ENCODE results near the gene LHX2.
"Not testable (repeated sequence)": the region's sequence is repeated elsewhere in the genome, so short reads cannot be mapped to it uniquely, and the experiment has no call there.

DNA sequence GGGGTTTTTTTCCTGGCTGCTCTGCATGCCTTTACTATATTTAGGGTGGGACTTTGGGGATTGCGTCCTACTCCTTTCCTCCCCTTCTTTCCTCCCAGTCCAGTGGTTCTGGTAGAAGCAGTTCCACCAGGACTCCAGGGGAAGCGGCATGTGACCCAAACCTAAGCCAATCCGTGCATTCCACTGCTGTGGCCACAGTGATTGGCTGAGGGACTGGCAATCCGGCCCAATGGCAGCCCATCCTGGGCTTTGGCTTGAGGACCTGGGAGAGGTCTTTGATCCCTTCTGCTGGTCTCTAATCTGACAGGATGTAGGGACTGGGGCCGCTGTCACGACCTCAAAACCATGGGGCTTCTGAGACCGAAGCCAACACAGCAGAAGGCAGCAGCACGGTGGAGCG lies 35.0 kb upstream of the LHX2 start:
- TF ChIP-seq, protein P1, sequence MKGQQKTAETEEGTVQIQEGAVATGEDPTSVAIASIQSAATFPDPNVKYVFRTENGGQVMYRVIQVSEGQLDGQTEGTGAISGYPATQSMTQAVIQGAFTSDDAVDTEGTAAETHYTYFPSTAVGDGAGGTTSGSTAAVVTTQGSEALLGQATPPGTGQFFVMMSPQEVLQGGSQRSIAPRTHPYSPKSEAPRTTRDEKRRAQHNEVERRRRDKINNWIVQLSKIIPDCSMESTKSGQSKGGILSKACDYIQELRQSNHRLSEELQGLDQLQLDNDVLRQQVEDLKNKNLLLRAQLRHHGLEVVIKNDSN (CRISPR knock-in tag; IDR thresholded peaks at IDR 0.05): not testable (repeated sequence)
- TF ChIP-seq, protein P2, sequence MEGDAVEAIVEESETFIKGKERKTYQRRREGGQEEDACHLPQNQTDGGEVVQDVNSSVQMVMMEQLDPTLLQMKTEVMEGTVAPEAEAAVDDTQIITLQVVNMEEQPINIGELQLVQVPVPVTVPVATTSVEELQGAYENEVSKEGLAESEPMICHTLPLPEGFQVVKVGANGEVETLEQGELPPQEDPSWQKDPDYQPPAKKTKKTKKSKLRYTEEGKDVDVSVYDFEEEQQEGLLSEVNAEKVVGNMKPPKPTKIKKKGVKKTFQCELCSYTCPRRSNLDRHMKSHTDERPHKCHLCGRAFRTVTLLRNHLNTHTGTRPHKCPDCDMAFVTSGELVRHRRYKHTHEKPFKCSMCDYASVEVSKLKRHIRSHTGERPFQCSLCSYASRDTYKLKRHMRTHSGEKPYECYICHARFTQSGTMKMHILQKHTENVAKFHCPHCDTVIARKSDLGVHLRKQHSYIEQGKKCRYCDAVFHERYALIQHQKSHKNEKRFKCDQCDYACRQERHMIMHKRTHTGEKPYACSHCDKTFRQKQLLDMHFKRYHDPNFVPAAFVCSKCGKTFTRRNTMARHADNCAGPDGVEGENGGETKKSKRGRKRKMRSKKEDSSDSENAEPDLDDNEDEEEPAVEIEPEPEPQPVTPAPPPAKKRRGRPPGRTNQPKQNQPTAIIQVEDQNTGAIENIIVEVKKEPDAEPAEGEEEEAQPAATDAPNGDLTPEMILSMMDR (IDR thresholded peaks at IDR 0.05 in 2 of 3, conservative IDR thresholded peaks at IDR 0.05 in 1 of 3; ENCODE audit: insufficient read depth in 2 of 3, low read depth in 1 of 3, low read length in 3 of 3): not testable (repeated sequence)
- not testable (repeated sequence) for TF ChIP-seq CBX3 (IDR thresholded peaks at IDR 0.05; ENCODE audit: borderline replicate concordance in 1 of 2, low read length in 2 of 2); SMARCA5 (IDR thresholded peaks at IDR 0.05); KDM5B (IDR thresholded peaks at IDR 0.05; ENCODE audit: insufficient replicate concordance, low read depth, low read length); RBM25 (IDR thresholded peaks at IDR 0.05; ENCODE audit: low read depth, low read length, severe bottlenecking); JUND (IDR thresholded peaks at IDR 0.05; ENCODE audit: borderline replicate concordance, low read depth, low read length); JUND (tag; IDR thresholded peaks at IDR 0.05; ENCODE audit: borderline replicate concordance, low read depth, low read length)
